Natural killer cell treated with Interleukin-12 subunit alpha and Interleukin-12 subunit beta and Interleukin-15 and Interleukin-18, amount 100 ng/mL, for 72 hours (primary cell): Measurements from ENCODE around the gene CEP85. TPM values are rescaled to one million over a fixed set of nuclear protein-coding genes. Genes with fewer than 3 reads are reported as not detected.
A peak's percentile ranks its signal among the peaks of the same experiment; 100 is the strongest.
"Not testable (repeated sequence)": the region's sequence is repeated elsewhere in the genome, so short reads cannot be mapped to it uniquely, and the experiment has no call there.

ENCODE experiments used
- ATAC-seq, 2 donors: fragments of 150-1000 bp; cut with Tn5 transposase in 1 of 2; sonication (Bioruptor Pico), chemical (Tn5 transposase) in 1 of 2; 2 replicates each; pipeline ENCODE4 v1.10.0; 2021
- DNase-seq: peaks from one replicate; pipeline ENCODE4 v3.0.0; 2022; ENCODE audit warnings: low spot score
- H3K27ac Mint-ChIP-seq, 2 donors: 1 replicate in 1 of 2; 2 replicates in 1 of 2; pipeline ENCODE4 v1.8.0; 2022; ENCODE audit warnings: mixed read lengths in 2 of 2, mild to moderate bottlenecking in 1 of 2, moderate library complexity in 1 of 2
- H3K27me3 Mint-ChIP-seq, 2 donors: 1 replicate in 1 of 2; 2 replicates in 1 of 2; pipeline ENCODE4 v1.8.0; 2022; ENCODE audit warnings: mixed read lengths in 2 of 2
- H3K36me3 Mint-ChIP-seq: one replicate; pipeline ENCODE4 v1.8.0; 2022; ENCODE audit warnings: mixed read lengths
- H3K4me1 Mint-ChIP-seq, 2 donors: 1 replicate in 1 of 2; 2 replicates in 1 of 2; pipeline ENCODE4 v1.8.0; 2022; ENCODE audit warnings: low read depth in 2 of 2, mixed read lengths in 2 of 2, mild to moderate bottlenecking in 1 of 2
- H3K4me3 Mint-ChIP-seq: one replicate; pipeline ENCODE4 v1.8.0; 2022; ENCODE audit warnings: mixed read lengths
- H3K9me3 Mint-ChIP-seq: 2 replicates; pipeline ENCODE4 v1.8.0; 2022; ENCODE audit warnings: mixed read lengths
- total RNA-seq, 2 donors: library from RNA; stranded (reverse); gene quantifications; one replicate each; pipeline ENCODE4 v1.2.3, GENCODE V29; 2022

CEP85 gene
- total RNA-seq, 2 donors from 2014 or later, result 21.0 to 57.5 TPM

DNA sequence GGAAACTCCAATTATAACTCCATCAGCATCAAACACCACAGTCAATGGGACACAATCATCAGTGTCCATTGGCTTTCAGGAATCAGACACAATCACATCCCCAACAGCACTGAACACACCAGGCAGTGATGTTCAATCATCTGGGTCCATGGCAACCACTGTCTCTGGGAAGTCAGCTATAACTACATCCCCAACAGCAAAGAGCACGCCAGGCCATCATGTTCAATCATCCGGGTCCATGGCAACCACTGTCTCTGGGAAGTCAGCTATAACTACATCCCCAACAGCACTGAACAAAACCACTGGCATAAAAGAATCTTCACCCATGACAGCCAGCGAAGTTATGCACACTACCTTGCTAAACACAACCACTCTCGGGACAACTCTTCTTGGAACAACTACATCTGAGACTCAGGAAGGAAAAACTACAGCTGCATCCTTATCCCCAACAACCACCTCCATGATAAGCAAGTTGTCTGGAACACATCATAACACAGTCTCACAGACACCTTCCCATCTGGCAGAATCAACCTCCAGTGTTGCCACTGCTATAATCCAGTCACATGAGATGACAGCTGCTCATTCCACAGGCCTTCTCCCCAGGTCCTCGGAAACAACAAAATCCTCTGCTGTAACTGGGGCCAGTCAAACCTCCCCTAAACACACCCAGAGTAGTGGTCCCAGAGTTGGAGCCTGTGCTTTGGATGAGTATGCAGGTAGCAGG is 23.7 kb upstream of the CEP85 start:
- no peaks in the 10 kb centered on the region for H3K9me3 Mint-ChIP-seq
- peaks cover 0 to 8% of the 10 kb centered on the region in 2 donors for H3K27me3 Mint-ChIP-seq
- H3K4me3 Mint-ChIP-seq, result no peak overlapping the region
- DNase-seq (no peak), ATAC-seq (no peak)
- no peaks in the 10 kb centered on the region for H3K36me3 Mint-ChIP-seq
- H3K27ac Mint-ChIP-seq, result no peak overlapping the region
- no peaks in the 10 kb centered on the region for H3K4me1 Mint-ChIP-seq

DNA sequence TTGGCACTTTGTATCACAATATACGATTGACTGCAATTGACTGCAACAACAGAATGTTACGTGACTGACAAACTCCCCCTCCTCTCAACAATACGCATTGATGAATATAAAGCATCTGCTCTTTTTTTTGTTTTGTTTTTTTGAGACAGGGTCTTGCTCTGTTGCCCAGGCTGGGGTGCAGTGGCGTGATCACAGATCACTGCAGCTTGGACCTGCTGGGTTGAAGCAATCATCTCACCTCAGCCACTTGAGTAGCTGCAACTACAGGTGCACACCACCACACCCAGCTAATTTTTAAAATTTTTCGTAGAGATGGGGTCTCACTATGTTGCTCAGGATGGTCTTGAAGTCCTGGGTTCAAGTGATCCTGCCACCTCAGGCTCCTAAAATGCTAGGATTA is 21.3 kb upstream of the CEP85 start:
- H3K27ac Mint-ChIP-seq, result no peak overlapping the region
- no peaks in the 10 kb centered on the region for H3K36me3 Mint-ChIP-seq
- H3K27me3 Mint-ChIP-seq, result peaks cover 0 to 8% of the 10 kb centered on the region in 2 donors
- H3K4me1 Mint-ChIP-seq, result no peaks in the 10 kb centered on the region
- DNase-seq (no peak), ATAC-seq (no peak)
- no peaks in the 10 kb centered on the region for H3K9me3 Mint-ChIP-seq
- H3K4me3 Mint-ChIP-seq, result no peak overlapping the region

DNA sequence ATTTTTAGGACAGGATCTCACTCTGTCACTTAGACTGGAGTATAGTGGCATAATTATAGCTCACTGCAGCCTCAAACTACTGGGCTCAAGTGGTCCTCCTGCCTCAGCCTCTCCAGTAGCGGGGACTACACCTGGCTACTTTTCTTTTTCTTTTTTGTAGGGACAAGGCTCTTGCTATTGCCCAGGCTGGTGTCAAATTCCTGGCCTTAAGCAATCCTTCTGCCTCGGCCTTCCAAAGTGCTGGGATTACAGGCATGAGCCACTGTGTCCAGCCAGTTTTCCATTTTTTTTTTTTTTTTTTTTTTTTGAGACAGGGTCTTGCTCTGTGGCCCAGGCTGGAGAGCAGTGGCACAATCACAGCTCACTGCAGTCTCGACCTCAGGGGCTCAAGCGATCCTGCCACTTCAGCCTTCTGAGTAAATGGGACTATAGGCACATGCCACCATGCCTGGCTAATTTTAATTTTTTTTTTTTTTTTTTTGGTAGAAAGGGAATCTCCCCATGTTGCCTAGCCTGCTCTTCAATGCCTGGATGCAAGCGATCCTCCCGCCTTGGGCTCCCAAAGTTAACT is 20.6 kb upstream of the CEP85 start:
- no peak overlapping the region for H3K4me3 Mint-ChIP-seq
- DNase-seq (no peak), ATAC-seq (no peak)
- peaks cover 0 to 8% of the 10 kb centered on the region in 2 donors for H3K27me3 Mint-ChIP-seq
- no peak overlapping the region for H3K27ac Mint-ChIP-seq
- no peaks in the 10 kb centered on the region for H3K4me1 Mint-ChIP-seq
- H3K36me3 Mint-ChIP-seq, result no peaks in the 10 kb centered on the region
- no peaks in the 10 kb centered on the region for H3K9me3 Mint-ChIP-seq

DNA sequence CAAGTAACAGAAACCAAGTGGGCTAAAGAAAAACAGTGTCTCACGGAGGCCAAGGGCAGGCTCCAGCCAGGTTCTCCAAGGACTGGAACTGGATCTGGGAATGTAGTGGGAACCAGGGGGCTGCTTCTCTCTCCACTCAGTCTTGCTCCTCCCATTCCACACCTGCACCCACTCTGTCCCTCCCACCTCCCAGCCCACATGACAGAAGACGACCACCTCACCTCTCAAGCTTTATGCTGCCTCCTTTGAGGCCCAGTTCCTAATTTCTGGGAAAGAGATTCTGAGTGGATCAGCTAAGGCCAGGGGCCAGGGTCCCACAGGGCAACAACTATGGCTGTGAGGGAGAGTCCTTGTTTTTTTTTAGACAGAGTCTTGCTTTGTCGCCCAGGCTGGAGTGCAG is 18.8 kb upstream of the CEP85 start:
- Mint-ChIP-seq H3K9me3 (no peaks in the 10 kb centered on the region), H3K4me1 (no peaks in the 10 kb centered on the region), H3K4me3 (no peak overlapping the region), H3K27me3 (peaks cover 0 to 2% of the 10 kb centered on the region in 2 donors), H3K27ac (no peak overlapping the region), H3K36me3 (no peaks in the 10 kb centered on the region)
- DNase-seq (no peak), ATAC-seq (no peak)

DNA sequence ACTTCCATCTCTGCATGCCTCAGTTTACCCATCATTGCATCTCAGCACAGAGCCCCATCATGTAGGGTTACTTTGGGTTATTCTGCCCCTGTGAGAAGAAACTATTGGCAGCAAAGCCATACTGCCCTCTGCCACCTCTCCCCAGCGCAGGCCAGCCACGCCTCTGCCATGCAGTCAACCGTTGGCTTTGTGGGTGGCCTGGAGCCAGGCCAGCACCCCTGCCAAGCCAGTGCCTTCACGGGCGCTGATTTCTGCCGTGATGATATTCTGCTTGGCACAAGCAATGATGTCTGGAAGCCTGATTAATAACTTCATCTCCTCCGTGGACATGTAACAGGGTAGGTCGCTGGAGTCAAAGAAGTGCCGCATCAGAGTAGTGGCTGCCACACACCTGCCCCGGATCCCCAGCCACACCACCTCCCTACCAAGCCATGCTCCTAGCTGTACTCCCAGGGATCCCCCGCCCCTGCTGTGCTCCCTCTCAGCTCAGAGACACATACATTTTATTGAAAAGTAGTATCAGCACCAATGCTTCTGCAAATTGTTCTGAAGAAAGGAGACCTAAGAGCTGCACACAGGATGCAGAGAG is 15.0 kb upstream of the CEP85 start:
- Mint-ChIP-seq H3K27ac (no peak overlapping the region), H3K9me3 (no peaks in the 10 kb centered on the region), H3K27me3 (peaks cover 0 to 2% of the 10 kb centered on the region in 2 donors), H3K4me1 (no peaks in the 10 kb centered on the region), H3K36me3 (no peaks in the 10 kb centered on the region), H3K4me3 (no peak overlapping the region)
- DNase-seq (no peak), ATAC-seq (no peak)

DNA sequence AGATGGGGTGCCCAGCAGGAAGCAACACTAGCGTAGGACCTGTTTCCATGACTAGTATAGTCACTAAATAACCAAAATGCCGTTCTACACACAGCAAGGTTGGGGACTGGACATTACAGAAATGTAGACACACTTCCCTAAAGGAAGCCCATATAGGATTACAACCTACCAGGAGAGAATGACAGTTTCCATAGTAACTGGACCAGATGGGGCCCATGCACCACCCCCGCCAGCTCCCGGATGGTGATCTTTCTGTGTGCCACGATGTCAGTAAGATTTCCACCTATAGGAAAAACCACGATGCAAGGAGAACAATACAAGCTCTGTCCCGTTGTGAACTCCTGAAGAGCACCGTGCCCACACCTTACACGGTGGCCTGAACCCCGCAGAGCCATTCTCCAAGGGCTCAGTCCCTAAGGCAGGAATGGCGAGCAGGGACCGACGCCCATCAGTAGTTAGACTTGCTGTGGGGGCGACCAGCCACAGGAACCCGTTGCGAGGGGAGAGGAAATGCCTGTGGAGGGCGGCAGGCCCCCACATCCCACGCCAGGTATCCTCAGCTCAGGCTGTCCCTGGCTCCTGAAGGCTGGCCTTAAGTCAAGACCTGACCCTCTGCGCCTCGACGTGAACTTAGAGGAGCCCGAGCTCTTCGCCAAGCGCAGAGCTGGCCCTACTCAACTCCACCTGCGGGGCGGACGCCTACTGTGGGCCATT is 13.6 kb upstream of the CEP85 start:
- no peak for ATAC-seq
- H3K36me3 Mint-ChIP-seq, result no peaks in the 10 kb centered on the region
- H3K9me3 Mint-ChIP-seq, result no peaks in the 10 kb centered on the region
- H3K27ac Mint-ChIP-seq, result no peak overlapping the region
- DNase-seq, result no peak
- H3K4me1 Mint-ChIP-seq, result no peaks in the 10 kb centered on the region
- no peak overlapping the region for H3K4me3 Mint-ChIP-seq
- H3K27me3 Mint-ChIP-seq, result peaks cover under 1 to 2% of the 10 kb centered on the region in 2 donors

DNA sequence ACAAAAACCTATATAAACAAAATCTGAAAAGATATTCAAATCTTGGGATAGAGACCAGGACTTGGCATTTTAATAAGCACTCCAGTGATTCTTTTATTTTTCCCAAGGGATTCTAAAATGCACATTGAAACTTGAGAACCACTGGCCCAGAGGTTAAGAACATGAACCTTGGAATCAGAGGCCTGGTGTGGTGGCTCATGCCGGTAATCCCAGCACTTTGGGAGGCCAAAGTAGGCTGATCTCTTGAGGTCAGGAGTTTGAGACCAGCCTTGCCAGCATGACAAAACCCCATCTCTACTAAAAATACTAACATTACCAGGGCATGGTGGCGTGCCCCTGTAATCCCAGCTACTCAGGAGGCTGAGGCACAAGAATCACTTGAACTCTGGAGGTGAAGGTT is 12.9 kb upstream of the CEP85 start:
- Mint-ChIP-seq H3K4me1 (peaks cover 6 to 7% of the 10 kb centered on the region in 2 donors), H3K4me3 (no peak overlapping the region), H3K9me3 (no peaks in the 10 kb centered on the region), H3K36me3 (no peaks in the 10 kb centered on the region), H3K27ac (no peak overlapping the region), H3K27me3 (peaks cover 7% of the 10 kb centered on the region in 2 donors)
- no peak for ATAC-seq
- no peak for DNase-seq

DNA sequence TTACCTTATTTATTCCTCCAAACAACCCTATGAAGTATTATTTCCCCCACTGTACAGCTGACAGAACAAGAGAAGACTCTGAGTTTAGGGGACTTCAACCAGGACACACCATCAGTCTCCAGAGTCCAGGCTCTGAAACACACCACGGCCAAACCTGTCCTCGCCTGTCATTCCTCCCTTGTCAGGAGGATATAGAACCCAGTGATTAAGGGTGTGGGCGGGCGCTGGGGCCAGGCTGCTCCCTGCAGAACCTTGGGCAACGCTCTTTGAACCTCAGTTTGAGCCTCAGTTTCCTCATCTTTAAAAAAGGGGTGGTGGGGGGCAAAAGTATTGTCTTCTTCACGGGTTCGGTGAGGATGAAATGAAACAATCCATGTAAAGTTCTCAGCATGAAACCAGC is 9.4 kb upstream of the CEP85 start:
- DNase-seq, result no peak
- peaks cover 11 to 13% of the 10 kb centered on the region in 2 donors for H3K27me3 Mint-ChIP-seq
- H3K4me3 Mint-ChIP-seq, result no peak overlapping the region

DNA sequence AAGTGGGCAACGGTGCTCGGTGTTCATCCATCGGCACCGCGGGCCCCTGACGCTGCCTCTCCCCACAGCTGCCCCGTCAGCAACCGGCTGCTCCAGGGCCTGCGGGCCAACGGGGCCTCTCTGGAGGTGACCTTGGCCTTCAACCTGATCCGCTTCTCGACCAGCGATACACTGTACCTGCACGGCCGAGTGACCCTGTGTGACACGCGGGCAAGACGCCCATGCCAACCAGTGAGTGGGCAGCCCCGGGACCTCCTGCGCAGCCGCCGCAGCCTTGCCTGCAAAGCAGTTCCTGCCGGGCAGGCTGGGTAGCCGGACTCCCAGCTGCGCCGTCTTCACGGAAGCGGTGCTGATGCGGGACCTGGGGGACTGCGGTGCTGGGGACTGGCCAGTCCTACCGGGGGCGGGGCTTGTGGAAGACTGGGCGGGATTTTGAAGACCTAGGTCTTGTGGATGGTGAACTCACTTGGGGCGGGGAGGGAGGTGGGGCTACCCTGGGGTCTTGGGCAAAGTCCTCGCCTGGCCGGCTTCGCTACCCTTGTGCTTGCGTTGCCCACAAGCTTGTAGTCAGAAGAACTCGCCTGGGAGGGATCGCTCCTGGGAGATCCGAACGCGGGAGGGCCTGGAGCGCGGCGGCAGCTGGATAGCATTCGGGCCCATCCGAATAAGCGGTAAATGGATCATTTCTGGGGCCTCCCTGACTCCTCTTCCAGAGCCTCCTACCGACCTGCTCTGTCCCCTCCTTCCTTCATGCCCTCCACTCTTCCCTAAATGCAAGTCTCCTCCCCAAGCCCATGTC is 8.8 kb upstream of the CEP85 start:
- Mint-ChIP-seq H3K27me3 (peaks cover 11 to 13% of the 10 kb centered on the region in 2 donors), H3K36me3 (no peaks in the 10 kb centered on the region), H3K9me3 (no peaks in the 10 kb centered on the region), H3K4me3 (peak overlapping the region; percentile 82), H3K27ac (peak overlapping the region in 1 of 2 donors; percentile 47), H3K4me1 (peaks cover 7 to 10% of the 10 kb centered on the region in 2 donors)
- peak; percentile 91 to 95 for ATAC-seq
- DNase-seq, result peak; percentile 81

More for the DNA sequence above, 9.4 kb upstream of the CEP85 start:
- ATAC-seq, result no peak
- Mint-ChIP-seq H3K4me1 (peaks cover 7 to 10% of the 10 kb centered on the region in 2 donors), H3K36me3 (no peaks in the 10 kb centered on the region), H3K9me3 (no peaks in the 10 kb centered on the region), H3K27ac (no peak overlapping the region)

DNA sequence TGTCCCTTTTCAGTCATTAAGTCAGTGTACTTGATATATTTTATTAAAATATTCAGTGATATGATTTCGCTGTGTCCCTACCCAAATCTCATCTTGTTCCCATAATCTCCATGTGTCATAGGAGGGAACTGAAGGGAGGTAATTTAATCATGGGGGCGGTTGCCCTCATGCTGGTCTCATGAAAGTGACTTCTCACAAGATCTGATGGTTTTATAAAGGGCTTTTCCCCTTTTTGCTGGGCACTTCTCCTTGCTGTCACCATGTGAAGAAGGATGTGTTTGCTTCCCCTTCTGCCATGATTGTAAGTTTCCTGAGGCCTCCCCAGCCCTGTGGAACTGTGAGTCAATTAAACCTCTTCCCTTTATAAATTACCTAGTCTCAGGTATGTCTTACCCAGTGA is 3.3 kb upstream of the CEP85 start:
- H3K27me3 Mint-ChIP-seq, DNase-seq, ATAC-seq, H3K9me3 Mint-ChIP-seq, H3K36me3 Mint-ChIP-seq, H3K4me3 Mint-ChIP-seq, H3K27ac Mint-ChIP-seq: not testable (repeated sequence)
- peaks cover 18 to 20% of the 10 kb centered on the region in 2 donors for H3K4me1 Mint-ChIP-seq

DNA sequence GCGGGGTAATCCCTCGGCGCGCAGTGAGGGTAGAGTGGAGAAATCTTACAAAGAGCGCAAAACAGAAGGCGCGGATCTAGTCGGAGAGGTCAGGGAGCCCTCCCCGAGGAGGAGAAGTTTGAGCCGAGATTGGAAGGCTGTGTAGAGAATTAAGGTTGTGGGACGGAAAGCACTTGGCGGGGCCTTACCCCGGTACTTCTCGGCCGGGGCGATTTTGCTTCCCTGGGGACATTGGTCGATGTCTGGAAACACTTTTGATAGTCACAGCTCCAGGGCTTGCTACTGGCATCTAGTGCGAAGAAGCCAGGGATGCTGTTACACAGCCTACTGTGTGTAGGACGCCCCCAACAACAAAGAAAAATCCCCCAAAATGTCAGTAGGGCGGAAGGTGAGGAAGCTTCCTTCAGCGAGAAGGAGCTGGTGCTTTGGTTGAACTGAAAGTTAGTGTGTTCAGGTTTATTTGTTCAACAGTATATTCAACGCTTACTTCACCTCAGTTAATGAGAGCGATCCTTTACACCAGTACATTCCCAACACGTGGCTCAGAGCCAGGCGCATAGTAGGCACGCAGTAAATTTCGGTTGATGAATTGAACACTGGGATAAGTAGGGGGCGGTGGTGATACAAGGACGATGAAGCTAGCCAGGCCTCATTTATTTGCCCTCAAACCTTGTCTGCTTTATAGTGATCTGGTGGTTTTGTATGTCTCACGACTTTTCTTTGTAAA is 807 bp downstream of the CEP85 start:
- DNase-seq (no peak), ATAC-seq (no peak)
- peaks cover 21 to 33% of the 10 kb centered on the region in 2 donors for H3K4me1 Mint-ChIP-seq
- no peaks in the 10 kb centered on the region for H3K9me3 Mint-ChIP-seq
- H3K27me3 Mint-ChIP-seq, result no peaks in the 10 kb centered on the region
- H3K27ac Mint-ChIP-seq, result peak overlapping the region; percentile 94 to 99
- no peaks in the 10 kb centered on the region for H3K36me3 Mint-ChIP-seq
- H3K4me3 Mint-ChIP-seq, result peak overlapping the region; percentile 99

DNA sequence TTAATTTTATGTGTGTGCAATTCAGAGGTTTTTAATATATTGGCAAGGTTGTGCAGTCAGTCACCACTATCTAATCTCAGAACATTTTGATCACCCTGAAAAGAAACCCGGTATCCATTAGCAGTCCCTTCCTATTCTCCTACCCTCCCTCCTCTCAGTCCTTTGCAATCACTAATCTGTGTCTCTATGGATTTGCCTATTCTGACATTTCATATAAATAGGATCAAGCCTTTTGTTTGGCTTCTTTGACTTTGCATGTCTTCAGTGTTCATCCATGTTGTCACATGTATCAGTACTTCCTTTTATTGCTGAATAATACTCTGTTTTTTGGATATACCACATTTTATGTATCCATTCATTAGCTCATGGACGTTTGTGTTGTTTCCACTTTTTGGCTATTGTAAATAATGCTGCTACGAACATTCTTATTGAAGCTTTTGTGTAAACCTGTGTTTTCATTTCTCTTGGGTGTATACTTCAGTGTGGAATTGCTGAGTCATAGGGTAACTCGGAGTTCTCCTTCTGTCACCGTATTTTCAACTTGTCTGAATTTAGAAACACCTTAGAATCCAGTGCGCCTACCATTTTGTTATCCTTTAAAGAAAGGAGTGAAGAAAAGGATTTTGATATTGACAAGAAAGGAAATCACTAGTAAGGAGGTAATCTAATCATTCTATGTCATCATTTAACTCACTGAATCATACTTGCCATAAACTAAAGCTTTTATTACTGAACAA is 3.4 kb downstream of the CEP85 start:
- Mint-ChIP-seq H3K4me3 (peak overlapping the region; percentile 28), H3K9me3 (no peaks in the 10 kb centered on the region), H3K36me3 (no peaks in the 10 kb centered on the region), H3K27me3 (no peaks in the 10 kb centered on the region), H3K4me1 (peaks cover 21 to 33% of the 10 kb centered on the region in 2 donors), H3K27ac (no peak overlapping the region)
- ATAC-seq, result no peak
- DNase-seq, result no peak
